GM12872 (cell line): Measurements from ENCODE around the gene SNED1.

Experiments
- TF ChIP-seq, protein P1 (sequence below): IDR thresholded peaks from 3 replicates; pipeline ENCODE4 v1.5.1; 2011; ENCODE audit warnings: low read depth, mild to moderate bottlenecking, low read length, moderate library complexity; ENCODE audit not compliant: insufficient read depth

Gene SNED1

DNA sequence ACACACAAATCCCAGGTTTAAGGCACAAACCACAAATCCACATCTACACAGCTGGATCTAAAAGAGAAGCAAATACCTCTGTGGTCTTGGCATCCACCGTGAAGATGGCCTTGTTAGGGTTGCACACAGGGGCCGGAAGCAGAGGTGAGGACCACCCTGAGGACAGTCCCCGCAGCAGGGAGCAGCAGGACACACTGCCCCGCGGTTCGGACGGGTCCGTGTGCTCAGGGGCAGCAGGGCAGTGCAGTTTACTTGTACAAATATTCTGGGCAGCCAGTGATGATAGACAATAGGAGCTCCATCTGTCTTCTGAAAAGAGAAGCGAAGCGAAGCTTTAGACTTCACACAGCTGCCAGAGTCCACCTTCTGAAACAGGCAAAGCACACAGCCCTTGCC lies 142.0 kb downstream of the SNED1 start:
- TF ChIP-seq, protein P1, sequence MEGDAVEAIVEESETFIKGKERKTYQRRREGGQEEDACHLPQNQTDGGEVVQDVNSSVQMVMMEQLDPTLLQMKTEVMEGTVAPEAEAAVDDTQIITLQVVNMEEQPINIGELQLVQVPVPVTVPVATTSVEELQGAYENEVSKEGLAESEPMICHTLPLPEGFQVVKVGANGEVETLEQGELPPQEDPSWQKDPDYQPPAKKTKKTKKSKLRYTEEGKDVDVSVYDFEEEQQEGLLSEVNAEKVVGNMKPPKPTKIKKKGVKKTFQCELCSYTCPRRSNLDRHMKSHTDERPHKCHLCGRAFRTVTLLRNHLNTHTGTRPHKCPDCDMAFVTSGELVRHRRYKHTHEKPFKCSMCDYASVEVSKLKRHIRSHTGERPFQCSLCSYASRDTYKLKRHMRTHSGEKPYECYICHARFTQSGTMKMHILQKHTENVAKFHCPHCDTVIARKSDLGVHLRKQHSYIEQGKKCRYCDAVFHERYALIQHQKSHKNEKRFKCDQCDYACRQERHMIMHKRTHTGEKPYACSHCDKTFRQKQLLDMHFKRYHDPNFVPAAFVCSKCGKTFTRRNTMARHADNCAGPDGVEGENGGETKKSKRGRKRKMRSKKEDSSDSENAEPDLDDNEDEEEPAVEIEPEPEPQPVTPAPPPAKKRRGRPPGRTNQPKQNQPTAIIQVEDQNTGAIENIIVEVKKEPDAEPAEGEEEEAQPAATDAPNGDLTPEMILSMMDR, result no peak

DNA sequence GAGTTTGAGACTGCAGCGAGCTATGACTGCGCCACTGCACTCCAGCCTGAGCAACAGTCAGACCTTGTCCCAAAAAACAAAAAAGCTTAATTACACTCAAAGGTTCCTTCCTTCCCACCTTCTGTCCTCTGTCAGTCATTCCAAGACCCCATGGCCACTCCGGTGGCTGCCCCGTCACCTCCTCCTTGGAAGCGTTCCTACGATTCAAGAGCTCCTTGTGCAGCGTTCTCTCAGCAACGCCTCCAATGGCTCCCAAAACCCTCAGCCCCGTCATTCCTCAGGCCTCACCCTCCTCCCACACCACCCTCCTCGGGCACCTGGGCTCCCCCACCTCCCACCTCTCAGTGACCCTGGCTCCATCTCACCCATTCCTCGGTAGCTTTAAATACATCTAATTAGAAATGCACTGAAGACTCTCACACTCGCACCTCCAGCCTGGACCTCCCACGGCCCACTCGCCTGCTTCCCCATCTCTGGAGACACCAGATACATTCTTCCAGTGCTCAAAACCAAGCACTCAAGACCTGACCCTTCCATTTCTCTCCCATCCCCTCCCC lies 142.9 kb downstream of the SNED1 start:
- TF ChIP-seq, protein P1, result no peak

DNA sequence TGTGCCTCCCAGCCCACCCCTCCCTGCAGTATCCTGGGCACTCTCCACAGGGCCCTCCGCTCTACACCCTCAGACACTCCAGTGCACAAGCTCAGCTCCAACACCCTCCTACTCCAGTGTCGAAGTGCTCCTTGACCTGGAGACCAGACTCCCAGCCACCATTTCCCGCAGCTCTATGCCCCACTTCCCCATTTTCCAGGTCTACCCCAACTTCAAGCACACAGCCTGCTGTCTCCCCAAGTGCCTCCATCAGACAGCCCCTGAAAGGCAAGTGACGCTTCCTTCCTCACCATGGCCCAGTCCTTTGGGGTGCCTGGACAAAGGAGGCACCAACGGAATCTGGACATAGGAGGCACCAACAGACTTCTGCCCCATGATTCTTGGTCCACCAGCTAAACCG lies 143.6 kb downstream of the SNED1 start:
- TF ChIP-seq, protein P1, result no peak

DNA sequence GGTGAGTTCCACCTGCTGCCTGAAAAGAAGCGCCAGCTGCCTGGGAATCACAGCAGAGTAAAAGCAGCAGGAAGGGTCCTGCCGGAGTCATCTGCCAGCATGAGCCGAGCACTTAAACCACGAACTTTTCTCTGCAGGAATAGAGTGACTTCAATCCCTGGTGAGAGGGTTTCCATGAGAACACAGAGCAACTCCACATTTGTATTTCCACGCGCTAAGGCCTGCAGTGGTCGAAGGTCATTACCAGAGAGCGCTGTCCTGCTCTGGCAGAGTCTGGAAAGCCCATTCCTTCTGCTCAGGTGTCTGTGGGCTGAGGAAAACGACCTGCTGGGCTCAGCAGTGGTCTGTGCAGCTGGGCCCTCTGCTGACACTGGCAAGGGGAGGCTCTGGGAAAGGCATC lies 144.2 kb downstream of the SNED1 start:
- TF ChIP-seq, protein P1, result no peak
